GM13977 (cell line): ENCODE results near the gene ASAH2.

ENCODE experiments used
- DNase-seq: peaks from one replicate; pipeline ENCODE4 v3.0.0; 2012; ENCODE audit warnings: low spot score
- CTCF ChIP-seq: IDR thresholded peaks from 2 replicates; pipeline ENCODE4 v1.5.1; 2012; ENCODE audit warnings: mild to moderate bottlenecking, control low read depth; ENCODE audit not compliant: insufficient read depth; ENCODE audit errors: extremely low read depth, missing control alignments
- in situ Hi-C: fragments of 300-500 bp; cut with MboI; formaldehyde crosslinking; loops from one replicate; pipeline ENCODE4 v1.12.0; 2022; ENCODE audit warnings: low sequenced_read_pairs, low pct_unique_long_range_greater_than_20kb, mixed read lengths, inconsistent platforms; ENCODE audit not compliant: unreplicated experiment

ASAH2 gene

GRCh38 chr10:50251394-50251793, at the start of gene ASAH2:
Gene ASAH2 (minus strand): TSS chr10:50251516. CDS start chr10:50248610, 2,906 bp downstream.
- TF ChIP-seq CTCF, result no peak
- in situ Hi-C loops, result no loop called here
- DNase-seq, result no peak

DNA sequence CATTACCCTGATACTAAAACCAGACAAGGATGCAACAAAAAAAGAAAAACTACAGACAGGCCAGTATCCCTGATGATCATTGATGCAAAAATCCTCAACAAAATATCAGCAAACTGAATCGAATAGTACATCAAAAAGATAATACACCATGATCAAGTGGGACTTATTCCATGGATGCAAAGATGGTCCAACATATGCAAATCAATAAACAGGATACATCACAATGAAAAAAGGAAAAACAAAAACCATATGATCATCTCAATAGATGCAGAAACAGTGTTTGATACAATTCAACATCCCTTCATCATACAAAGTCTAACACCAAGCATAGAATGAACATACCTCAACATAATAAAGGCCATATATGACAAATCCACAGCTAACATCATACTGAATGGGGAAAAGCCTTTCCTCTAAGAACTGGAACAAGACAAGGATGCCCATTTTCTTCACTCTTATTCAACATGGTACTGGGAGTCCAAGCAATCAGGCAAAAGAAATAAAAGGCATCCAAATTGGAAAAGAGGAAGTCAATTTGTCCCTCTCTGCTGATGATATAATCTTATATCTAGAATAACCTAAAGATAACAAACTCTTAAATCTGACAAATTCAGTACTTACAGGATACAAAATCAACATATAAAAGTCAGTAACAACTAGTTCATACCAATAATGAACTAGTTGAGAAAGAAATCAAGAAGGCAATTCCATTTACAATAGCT, 48.8 kb upstream of the ASAH2 start:
- TF ChIP-seq CTCF, result no peak
- in situ Hi-C loops, result no loop called here
- DNase-seq, result no peak

DNA sequence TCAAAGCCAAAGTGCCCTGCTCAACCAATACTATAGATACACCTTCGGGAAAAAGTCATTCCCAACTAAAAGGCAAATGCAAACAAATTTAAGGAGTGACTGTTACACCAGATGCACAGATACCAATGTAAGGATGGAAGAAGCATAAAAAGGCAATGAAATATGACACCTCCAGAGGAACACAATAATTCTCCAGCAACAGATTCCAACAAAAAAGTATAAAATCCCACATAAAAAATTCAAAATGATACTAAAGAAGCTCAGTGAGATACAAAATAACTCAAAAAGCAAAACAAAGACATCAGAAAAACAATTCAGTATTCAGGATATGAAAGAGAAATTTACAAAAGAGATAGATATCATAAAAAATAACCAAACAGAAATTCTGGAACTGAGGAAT, 44.1 kb upstream of the ASAH2 start:
- no peak for DNase-seq
- in situ Hi-C loops, result no loop called here
- TF ChIP-seq CTCF, result no peak

GRCh38 chr10:50294582-50294981, 43.3 kb upstream of the ASAH2 start:
- in situ Hi-C loops, result no loop called here
- no peak for DNase-seq
- no peak for TF ChIP-seq CTCF

DNA sequence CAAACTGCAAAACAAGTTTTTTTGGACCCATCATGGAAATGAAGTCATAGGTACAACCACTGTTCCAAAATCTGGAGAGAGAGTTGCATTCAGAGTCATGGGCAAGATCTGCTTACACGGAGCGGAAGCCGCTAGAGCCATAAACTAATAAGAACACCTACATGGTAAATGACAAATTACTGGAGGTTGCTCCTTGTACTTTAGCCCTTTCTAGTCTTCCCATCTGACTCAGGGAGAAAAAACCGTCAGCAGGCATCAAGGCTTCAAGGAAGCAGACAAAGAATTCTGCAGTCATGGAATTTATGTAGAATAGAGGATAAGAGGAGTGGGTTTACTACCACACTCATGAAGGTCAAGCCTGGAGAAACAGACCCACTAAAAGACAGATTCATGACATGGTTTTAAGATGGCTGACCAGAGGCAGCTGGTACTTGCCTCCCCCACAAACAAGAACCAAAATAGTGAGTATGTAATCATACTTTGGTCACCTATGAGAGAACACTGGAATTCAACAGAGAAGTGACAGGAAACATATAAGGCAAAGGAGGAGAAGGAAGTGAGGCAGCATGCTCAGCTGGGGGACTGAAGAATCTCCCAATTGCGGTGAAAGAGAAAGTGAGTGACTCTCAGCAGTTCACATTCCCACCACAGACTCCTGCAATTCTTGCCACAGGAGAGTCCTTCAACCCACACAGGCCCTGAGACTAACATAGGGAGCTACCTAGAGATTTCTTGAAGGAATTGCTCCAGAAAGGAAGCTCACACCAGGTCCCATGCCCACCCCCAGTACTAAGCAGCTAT, 42.4 kb upstream of the ASAH2 start:
- in situ Hi-C loops, result no loop called here
- TF ChIP-seq CTCF, result no peak
- no peak for DNase-seq

- DNase-seq, result peak; percentile 12
- peak; percentile 42 for TF ChIP-seq CTCF
- in situ Hi-C loops, result no loop called here
These were observed 40.0 kb upstream of the ASAH2 start for GRCh38 chr10:50291261-50291850.
